Measurements from ENCODE around the gene TMEM94. TPM values are rescaled to one million over a fixed set of nuclear protein-coding genes. Genes with fewer than 3 reads are reported as not detected.

The TMEM94 gene
- total and polyA plus RNA-seq, 2 of the 13 experiments (the other 11 are each of a cell fraction or from before 2014, with no cell fraction given): 32.6 to 134 TPM

DNA sequence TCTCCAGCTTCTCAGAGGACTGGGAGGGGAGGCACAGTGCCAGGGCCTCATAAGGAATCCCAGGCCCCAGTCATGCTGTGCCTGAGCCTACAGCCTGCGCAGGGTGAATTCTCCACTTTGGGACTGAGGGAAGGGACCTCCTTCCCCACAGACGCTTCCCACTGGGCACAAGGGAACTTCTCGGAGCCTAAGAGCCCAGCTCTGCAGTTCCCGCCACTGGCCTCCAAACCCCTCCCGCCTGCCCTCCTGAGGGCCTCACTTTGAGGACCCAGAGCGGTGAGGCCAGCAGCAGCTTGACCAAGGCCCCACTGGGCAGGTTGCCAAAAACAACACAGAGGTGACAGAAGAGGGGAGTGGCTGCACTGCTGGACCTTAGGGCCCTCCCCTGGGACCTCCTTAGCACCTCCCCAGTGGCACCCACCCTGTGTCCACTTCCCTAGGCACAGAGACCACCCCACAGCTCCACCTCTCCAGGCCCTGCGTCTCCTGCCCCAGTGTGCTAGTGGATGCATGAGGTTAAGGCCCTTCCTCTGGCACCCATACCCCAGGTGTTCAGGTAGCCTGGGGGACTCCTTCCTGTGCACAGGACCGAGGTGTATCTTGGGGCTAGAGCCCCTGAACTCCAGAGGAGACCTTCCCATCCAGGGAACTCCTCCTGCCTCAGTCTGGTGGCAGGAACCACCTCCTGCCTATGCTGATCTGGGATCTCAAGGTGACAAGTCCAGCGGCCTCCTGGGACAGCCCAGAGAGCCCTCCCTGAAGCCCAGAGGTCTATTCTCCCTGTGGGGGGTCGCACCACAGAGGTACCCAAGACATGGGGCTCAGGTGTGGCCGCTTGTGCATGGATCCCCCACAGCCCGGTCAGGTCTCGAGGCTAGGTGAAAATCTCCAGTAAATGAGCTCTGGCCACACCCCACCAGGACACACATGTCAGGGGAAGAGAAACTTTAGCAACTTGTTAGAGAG is 55.5 kb downstream of the TMEM94 start (continued):
- TF ChIP-seq ZZZ3 (CRISPR knock-in tag; IDR thresholded peaks at IDR 0.05; ENCODE audit: borderline replicate concordance) (no peak), PHF8 (CRISPR knock-in tag; IDR thresholded peaks at IDR 0.05) (no peak), MBD4 (IDR thresholded peaks at IDR 0.05; ENCODE audit: borderline replicate concordance, low read length) (no peak), SP5 (CRISPR knock-in tag; IDR thresholded peaks at IDR 0.05; ENCODE audit: borderline replicate concordance, low read depth) (peak; percentile 99), SMC3 (IDR thresholded peaks at IDR 0.05; ENCODE audit: low read length) (no peak), MAFG (CRISPR knock-in tag; IDR thresholded peaks at IDR 0.05) (no peak), NFYC (CRISPR knock-in tag; IDR thresholded peaks at IDR 0.05) (no peak), GTF2F1 (IDR thresholded peaks at IDR 0.05; ENCODE audit: low read length) (peak; percentile 80; the same call in 1 of the 2 replicates), DZIP1 (CRISPR knock-in tag; IDR thresholded peaks at IDR 0.05) (no peak), ZSCAN20 (CRISPR knock-in tag; IDR thresholded peaks at IDR 0.05; ENCODE audit: borderline replicate concordance) (no peak), ZNF326 (CRISPR knock-in tag; IDR thresholded peaks at IDR 0.05; ENCODE audit: borderline replicate concordance) (no peak), TBP (CRISPR knock-in tag; IDR thresholded peaks at IDR 0.05) (peak; percentile 75; the same call in 1 of the 2 replicates), SMYD3 (CRISPR knock-in tag; IDR thresholded peaks at IDR 0.05) (no peak; the same call in 1 of the 2 replicates), AKAP8 (CRISPR knock-in tag; IDR thresholded peaks at IDR 0.05) (no peak), ZNF224 (CRISPR knock-in tag; IDR thresholded peaks at IDR 0.05) (peak; percentile 37; the same call in 1 of the 2 replicates), TOPORS (CRISPR knock-in tag; IDR thresholded peaks at IDR 0.05) (peak; percentile 79; the same call in 1 of the 2 replicates)
- TF ChIP-seq, protein P1, sequence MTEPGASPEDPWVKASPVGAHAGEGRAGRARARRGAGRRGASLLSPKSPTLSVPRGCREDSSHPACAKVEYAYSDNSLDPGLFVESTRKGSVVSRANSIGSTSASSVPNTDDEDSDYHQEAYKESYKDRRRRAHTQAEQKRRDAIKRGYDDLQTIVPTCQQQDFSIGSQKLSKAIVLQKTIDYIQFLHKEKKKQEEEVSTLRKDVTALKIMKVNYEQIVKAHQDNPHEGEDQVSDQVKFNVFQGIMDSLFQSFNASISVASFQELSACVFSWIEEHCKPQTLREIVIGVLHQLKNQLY (CRISPR knock-in tag; IDR thresholded peaks at IDR 0.05): peak; percentile 51; the same call in 1 of the 2 replicates
- TF ChIP-seq, protein P2, sequence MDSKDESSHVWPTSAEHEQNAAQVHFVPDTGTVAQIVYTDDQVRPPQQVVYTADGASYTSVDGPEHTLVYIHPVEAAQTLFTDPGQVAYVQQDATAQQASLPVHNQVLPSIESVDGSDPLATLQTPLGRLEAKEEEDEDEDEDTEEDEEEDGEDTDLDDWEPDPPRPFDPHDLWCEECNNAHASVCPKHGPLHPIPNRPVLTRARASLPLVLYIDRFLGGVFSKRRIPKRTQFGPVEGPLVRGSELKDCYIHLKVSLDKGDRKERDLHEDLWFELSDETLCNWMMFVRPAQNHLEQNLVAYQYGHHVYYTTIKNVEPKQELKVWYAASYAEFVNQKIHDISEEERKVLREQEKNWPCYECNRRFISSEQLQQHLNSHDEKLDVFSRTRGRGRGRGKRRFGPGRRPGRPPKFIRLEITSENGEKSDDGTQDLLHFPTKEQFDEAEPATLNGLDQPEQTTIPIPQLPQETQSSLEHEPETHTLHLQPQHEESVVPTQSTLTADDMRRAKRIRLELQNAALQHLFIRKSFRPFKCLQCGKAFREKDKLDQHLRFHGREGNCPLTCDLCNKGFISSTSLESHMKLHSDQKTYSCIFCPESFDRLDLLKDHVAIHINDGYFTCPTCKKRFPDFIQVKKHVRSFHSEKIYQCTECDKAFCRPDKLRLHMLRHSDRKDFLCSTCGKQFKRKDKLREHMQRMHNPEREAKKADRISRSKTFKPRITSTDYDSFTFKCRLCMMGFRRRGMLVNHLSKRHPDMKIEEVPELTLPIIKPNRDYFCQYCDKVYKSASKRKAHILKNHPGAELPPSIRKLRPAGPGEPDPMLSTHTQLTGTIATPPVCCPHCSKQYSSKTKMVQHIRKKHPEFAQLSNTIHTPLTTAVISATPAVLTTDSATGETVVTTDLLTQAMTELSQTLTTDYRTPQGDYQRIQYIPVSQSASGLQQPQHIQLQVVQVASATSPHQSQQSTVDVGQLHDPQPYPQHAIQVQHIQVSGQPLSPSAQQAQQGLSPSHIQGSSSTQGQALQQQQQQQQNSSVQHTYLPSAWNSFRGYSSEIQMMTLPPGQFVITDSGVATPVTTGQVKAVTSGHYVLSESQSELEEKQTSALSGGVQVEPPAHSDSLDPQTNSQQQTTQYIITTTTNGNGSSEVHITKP (CRISPR knock-in tag; IDR thresholded peaks at IDR 0.05; ENCODE audit: low read depth): peak; percentile 73; the same call in 1 of the 2 replicates
- TF ChIP-seq, protein P3, sequence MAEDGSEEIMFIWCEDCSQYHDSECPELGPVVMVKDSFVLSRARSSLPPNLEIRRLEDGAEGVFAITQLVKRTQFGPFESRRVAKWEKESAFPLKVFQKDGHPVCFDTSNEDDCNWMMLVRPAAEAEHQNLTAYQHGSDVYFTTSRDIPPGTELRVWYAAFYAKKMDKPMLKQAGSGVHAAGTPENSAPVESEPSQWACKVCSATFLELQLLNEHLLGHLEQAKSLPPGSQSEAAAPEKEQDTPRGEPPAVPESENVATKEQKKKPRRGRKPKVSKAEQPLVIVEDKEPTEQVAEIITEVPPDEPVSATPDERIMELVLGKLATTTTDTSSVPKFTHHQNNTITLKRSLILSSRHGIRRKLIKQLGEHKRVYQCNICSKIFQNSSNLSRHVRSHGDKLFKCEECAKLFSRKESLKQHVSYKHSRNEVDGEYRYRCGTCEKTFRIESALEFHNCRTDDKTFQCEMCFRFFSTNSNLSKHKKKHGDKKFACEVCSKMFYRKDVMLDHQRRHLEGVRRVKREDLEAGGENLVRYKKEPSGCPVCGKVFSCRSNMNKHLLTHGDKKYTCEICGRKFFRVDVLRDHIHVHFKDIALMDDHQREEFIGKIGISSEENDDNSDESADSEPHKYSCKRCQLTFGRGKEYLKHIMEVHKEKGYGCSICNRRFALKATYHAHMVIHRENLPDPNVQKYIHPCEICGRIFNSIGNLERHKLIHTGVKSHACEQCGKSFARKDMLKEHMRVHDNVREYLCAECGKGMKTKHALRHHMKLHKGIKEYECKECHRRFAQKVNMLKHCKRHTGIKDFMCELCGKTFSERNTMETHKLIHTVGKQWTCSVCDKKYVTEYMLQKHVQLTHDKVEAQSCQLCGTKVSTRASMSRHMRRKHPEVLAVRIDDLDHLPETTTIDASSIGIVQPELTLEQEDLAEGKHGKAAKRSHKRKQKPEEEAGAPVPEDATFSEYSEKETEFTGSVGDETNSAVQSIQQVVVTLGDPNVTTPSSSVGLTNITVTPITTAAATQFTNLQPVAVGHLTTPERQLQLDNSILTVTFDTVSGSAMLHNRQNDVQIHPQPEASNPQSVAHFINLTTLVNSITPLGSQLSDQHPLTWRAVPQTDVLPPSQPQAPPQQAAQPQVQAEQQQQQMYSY (CRISPR knock-in tag; IDR thresholded peaks at IDR 0.05): no peak

Data from HepG2 (cell line).